ENCODE measurements around the gene TUBA4A.
A peak's percentile ranks its signal among the peaks of the same experiment; 100 is the strongest.

The TUBA4A gene

DNA sequence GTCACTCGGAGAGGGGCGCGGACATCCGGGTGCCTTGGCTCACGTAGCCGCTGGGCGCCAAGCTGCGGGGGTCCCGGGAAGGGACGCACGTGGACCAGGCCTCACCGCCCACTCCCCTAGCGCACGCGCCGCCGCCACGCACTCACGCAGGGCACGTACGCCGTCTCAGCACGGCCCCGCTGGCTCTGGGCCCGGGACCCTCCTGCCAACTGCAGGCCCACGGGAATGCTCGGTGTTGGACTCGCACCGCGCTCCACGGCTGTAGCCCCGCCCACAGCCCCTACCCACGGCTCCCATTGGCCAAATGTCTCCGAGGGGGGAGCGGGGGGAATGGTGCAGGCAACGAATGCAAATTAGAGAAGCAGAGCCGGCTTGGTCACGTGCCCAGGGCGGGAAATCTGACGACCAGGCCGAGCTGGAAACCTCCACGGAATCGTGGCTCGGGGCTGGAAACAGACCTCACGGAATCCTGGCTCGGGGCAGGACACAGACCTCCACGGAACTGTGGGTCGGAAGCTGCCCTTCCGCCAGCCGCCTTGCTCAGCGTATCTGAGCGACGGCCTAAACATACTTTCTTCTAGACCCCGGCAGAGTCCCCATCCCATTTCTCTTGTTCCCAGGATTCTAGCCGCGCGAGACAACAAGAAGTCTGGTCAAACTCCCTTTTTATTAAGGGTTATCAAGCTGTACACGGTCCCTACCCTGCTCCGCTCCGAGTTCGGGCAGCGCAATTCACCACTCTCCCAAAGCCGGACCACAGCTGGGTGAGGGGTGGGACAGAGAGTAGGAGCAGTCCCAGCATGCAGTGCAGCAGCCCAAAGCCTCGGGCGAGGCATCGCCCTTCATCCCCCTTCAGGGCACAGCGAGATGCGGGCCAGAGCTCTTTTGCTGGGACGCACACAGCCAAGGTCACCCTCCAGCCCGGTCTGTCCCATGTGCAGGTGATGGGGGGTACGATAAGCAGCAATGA is 34.7 kb downstream of the TUBA4A start, which contains the start of gene ABCB6:
ABCB6 (minus strand) TSS at position 227 of the 970 bp plus-strand sequence. CDS start 285 bp downstream, outside the sequence.
- H3K4me3 ChIP-seq (ENCODE audit: low read depth, low read length) = peak within 1 kb of the TSS; percentile 61

DNA sequence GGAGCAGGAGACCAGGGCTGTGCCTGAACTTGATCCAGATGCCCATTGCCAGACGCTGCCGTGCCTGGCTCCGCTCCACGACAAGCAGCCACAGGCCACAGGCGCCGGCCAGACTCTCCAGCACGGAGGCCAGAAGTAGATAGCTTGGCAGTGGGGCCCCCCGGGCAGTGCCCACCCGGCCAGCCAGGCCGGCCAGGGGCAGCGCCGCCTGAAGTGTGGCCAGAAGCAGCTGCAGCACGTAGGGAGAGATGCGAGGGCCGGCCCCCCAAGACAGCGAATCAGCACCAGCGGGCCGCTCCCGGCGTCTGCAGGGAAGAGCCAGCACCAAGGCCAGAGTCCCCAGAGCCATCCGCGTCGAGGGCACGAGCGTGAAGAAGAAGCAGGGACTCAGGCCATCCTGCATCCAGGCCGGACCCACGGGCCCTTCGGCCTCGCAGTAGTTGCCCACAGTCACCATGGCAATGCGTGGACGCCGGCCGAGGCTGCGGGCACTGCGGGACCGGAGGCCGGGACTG is 35.4 kb downstream of the TUBA4A start:
- H3K4me3 ChIP-seq (ENCODE audit: low read depth, low read length) = peak overlapping the region; percentile 61
- peak; percentile 45 for DNase-seq (ENCODE audit: low read depth)

More for the DNA sequence above, 34.7 kb downstream of the TUBA4A start, which contains the start of gene ABCB6:
- peak; percentile 84 for DNase-seq (ENCODE audit: low read depth)

DNA sequence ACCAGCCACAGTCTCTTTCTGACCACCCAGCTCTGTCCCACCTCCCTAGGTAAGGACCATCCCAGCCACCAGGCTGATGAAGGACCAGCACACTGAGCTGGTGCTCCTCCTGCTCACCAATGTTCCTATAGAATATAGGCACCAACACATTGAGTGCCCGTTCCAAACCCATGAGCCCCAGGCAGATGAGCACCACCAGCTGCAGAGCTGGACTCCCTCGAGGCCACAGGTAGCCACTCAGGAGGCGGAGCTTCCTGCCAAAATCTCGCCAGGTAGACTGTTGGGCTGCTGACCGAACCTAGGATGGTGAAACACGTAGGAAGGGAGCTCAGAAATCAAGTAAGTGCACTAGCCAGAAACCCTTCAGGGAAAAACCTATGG is 37.2 kb downstream of the TUBA4A start:
- no peak for DNase-seq (ENCODE audit: low read depth)

DNA sequence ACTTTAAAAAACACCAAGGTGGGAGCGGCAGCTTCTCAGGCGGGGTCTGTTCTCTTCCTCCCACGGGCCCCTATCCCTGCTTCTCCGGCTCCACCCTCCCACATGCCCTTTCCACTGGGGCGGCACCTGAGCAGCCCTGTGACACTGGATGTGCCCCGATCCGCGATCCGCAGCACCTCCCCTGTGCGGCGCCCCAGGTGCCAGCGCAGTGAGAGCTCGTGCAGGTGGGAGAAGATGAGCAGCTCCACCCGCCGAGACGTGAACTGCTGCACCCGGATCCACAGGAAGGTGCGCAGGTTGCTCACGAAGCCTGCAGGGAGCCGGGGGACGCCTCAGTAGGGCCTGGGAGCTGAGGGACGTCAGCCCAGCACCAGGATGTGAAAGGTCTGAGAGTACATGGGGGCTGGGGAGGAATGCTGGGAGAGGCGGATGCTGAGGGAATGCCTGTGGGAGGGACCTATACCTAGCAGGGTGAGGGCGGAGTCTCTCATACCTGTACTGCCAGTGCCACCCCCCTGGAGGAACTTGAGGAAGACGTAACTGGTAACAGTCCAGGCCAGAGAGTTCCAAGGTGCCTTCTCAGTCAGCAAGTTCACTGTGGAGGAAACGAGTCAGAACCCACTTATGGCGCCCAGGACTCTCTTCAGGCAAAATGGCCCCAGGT is 37.7 kb downstream of the TUBA4A start:
- no peak for DNase-seq (ENCODE audit: low read depth)
- no peak overlapping the region for H3K4me3 ChIP-seq (ENCODE audit: low read depth, low read length)

More for the DNA sequence above, 37.2 kb downstream of the TUBA4A start:
- no peak overlapping the region for H3K4me3 ChIP-seq (ENCODE audit: low read depth, low read length)

DNA sequence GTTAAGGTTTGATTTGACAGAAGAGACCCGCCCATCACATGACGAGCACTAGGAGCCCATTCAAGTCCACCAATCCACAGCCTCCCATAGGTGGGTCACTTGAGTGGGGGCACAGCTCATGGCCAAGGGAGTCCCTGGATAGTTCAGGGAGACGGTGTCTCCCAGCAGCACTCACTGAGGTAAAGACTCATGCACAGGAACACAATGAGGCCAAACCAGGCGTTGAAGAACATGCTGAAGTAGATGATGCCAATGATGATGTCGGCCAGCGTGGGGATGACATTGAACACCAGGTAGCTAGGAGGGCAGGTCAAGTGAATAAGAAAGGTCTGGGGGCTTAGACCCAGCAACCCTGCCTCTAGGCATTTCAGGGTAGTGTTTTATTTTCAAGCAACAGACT is 38.9 kb downstream of the TUBA4A start:
- DNase-seq (ENCODE audit: low read depth) = no peak
- no peak overlapping the region for H3K4me3 ChIP-seq (ENCODE audit: low read depth, low read length)

DNA sequence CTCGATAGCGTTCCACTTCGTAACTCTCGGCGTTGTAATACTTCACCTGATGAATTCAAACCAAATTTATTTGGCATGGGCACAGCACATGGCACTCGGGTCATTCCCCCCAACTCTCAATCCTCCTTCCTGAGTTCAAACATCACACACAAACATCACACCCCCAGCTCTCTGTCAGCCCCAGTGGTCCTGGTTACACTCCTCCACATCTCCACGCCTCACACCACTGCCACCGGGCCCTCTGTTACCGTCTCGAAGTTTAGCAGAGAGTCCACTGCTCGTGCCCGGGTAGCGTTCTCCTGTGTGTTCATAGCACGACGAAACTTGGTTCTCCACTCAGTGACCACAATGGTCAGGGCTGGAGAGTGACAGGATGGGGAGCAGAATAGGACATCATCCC is 39.6 kb downstream of the TUBA4A start:
- DNase-seq (ENCODE audit: low read depth) = no peak
- H3K4me3 ChIP-seq (ENCODE audit: low read depth, low read length) = no peak overlapping the region

DNA sequence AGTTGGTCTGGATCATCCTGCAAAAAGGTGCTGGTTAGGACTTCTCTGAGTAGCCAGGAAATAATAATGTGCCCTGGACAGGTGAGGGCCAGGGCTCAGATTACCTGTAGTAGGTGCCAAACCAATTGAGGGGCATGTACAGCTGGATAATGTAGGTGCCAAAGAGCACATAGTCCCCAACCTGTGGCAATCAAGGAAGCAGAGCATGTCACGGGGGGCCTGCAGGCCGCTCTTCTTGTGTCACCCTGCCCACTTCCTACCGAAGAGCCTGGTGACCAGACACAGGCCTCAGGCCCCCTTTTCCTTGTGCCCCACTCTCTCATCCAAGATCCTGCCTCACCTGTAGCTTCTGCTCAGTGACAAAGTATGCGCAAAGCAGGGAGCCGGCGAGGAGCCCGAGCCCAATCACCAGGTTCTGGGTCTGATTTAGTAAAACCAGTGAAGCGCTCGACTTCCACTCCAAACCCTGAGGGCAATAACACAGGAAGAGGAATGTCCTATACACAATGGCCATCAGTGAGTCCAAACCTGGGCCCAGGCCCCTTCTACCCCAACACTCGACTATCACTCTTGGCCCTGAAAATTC is 40.1 kb downstream of the TUBA4A start:
- H3K4me3 ChIP-seq (ENCODE audit: low read depth, low read length) = no peak overlapping the region
- no peak for DNase-seq (ENCODE audit: low read depth)

DNA sequence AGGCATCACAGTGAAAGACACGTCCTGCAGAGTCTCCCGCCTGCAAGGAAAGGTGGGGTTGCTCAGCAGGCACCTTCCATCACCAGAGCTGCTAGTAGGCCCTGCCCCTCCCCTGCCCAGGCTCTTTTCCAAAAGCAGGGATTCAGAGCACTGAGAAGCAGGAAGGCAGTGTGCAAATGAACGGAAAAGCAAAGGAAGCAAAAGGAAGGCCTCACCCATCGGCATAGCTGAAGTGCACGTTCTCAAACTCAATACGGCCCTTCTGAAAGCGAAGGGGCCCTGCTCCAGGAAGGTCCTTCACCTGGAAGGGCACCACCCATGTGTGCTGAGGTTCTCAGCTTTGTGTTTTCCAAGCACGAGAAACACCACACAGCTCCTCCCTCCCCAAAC is 40.7 kb downstream of the TUBA4A start:
- no peak for DNase-seq (ENCODE audit: low read depth)
- no peak overlapping the region for H3K4me3 ChIP-seq (ENCODE audit: low read depth, low read length)

DNA sequence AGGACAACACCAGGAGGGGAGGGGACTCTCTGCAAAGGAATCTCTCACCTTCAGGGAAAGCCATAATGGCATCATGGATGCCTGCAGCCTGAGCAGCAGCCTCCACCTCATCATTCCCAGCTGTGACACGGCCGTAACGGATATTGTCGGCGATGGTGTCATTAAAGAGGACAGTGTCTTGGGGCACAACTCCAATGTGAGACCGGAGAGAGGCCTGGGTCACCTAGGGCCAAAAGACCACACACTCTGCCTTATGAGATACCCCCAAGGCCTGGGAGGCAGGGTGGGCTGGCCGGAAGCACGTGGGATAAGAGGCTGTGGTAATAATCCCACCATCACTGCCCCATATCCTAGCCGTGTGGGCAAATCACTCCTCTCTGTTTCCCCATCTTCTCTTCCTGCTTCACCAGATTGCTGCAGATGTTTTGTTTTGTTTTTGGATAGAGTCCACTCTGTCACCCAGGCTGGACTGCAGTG is 42.8 kb downstream of the TUBA4A start:
- no peak overlapping the region for H3K4me3 ChIP-seq (ENCODE audit: low read depth, low read length)
- no peak for DNase-seq (ENCODE audit: low read depth)

DNA sequence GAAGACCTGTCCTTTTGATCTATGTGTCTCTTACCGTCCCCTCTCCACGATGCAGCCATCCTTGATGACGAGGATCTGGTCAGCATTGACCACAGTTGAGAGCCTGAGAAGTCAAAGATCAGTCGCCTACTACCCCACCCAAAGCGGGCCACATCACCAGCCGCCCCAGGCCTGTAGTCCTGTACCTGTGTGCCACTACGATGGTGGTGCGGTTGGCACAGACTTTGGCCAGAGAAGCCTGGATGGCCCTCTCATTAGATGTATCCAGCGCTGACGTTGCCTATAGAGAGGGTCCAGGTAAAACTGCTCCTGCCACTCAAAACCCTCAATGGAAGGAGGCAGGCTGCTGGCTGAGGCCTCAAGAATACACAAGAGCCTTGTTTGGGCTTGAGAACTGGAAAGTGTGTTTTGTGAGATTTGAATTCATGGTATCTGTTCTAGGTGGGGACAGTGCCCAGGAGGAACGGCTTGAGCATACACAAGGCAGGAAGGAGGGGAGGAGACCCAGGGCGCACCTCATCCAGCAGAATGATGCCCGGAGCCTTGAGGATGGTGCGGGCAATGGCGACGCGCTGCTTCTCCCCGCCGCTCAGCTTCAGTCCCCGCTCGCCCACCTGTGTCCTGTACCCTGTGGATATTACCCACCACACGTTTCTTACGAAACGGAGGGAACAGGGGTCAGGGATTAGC is 43.4 kb downstream of the TUBA4A start:
- H3K4me3 ChIP-seq (ENCODE audit: low read depth, low read length) = no peak overlapping the region
- DNase-seq (ENCODE audit: low read depth) = no peak

DNA sequence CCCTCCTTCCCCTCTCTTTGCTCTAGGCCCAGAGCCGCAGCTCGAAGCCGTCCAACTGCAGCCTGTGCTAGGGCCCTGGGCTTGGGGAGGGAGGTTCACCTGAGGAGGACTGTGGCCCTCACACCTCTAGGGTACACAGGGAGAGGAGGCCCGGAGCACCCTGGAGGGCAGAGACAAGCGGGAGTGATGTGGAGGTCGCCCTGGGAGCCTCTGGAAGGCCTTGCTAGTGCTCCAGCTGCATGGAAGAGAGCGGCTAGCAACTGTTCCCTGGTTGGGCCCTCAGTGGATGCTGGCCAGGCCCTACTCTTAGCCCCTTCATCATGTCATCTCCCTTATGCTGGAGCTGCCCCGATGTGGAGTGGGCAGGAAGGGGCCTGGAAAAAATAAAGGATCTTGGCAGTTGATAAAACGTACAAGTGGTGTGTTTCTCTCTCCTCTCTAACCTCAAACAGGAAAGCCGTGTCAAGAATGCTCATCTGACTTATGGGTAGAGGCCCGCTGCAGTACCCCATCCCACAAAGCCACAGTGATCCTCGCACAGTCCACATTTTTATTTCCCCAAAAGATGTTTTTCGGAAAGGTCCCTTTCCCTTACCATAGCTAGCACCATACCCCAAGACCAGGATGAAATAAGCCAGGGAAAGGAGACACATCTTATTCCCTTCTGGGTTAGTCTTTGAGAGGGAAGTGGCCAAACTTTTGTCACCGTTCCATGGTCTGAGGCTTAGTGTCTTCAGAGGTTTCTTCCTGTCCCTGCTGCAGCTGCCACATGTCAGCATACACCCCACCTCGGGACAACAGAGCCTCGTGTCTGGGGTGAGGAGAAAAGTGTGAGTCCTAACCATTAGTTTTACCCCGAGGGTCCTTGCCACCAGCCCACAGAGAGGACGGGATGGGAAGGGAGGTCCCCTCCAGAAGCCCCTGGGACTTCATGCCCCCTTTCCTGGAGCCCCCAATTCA is 44.2 kb downstream of the TUBA4A start:
- no peak overlapping the region for H3K4me3 ChIP-seq (ENCODE audit: low read depth, low read length)
- DNase-seq (ENCODE audit: low read depth) = no peak

DNA sequence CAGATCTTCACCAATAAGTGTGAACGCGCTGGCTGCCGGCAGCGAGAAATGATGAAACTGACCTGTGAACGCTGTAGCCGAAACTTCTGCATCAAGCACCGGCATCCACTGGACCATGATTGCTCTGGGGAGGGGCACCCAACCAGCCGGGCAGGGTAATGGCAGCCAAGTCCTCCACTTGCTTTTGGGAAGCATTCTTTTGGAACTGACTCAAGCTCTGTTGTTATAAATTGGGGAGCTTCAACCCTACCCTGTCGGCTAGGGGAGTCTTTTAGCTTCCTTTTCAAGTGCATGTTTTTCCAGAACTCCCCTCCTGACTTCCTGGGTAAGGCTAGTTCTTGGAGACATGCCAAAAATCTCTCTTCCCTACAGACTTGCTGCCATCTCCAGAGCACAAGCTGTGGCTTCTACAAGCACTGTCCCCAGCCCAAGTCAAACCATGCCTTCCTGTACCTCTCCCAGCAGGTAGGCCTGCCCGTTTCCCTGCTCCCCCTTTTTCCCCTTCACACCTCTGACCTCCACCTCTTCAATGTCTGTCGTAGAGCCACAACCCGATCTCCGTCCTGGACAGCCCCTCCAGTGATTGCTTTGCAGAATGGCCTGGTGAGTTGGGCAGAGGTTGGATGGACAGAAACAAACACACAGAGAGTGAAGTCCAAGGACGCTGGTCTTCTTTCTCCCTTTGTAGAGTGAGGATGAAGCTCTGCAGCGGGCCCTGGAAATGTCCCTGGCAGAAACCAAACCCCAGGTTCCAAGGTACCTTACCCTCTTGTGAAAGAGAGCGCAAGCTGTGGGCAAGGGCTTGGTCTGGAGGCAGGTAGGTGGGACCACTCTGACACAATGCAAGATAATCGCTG is 45.6 kb downstream of the TUBA4A start:
- DNase-seq (ENCODE audit: low read depth) = no peak
- peak overlapping the region; percentile 64 for H3K4me3 ChIP-seq (ENCODE audit: low read depth, low read length)

DNA sequence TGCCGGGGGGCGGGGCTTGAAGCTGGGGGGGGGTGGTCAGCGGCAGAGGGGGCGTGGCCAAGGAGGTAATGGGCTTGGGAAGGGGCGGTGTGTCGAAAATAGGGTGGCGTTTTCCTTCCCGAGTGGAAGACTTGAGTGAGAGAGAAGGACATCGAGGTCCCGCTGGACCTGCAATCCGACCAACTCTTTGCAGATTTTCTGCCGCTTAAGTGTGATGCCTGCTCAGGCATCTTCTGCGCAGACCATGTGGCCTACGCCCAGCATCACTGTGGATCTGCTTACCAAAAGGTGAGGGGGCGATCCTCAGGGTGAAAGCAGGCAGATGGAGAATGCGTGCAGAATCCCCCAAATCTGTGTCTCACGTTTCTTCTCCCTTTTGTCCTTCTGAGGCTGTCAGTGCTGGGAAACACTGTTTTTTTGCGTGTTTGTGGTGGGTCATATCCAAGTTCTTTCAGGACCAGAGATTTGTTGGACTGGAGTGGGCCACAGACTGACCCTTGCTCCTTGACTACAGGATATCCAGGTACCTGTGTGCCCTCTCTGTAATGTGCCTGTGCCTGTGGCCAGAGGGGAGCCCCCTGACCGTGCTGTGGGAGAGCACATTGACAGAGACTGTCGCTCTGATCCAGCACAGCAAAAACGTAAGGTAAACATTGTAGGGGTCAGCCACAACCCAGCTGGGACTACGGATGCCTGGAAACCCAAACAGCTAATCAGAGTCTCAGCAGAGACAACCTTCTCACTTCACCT is 46.4 kb downstream of the TUBA4A start:
- H3K4me3 ChIP-seq (ENCODE audit: low read depth, low read length) = peak overlapping the region; percentile 64

DNA sequence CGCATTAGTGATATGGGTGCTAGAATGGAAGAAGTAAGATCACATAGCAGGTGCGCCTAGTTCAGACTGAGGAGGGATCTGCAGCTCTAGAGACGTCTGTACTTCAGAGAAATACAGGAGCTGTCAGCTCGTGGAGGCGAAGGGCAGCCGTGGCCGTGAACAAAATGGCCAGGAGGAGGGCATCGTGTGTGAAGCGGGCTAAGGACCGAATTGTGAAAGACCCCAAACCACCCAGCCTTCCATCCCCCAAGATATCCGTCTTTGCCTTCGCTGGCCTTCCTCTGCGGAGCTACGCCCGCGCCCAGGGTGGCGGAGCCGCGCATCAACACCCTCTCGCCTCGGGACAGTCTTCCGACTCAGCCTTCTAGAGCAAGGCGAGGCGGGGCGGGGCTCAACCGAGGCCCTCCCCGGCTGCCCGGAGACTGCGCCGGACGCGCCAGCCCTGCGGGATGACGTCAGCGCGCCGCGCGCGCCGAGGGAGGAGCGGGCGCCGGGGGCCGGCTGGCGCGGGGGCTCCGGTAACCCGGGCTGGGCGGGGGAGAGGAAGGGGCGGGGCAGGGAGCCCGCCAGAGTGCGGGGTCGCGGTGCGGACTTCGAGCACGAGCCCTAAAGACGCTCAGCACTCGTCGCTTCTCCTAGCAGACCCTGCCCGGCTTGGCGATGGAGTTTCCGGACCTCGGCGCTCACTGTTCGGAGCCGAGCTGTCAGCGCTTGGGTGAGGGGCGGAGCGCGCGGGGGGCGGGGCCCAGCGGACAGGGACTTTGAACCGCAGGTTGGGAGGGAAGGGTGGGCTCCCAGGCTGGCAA is 47.2 kb downstream of the TUBA4A start, which contains the start of gene ZFAND2B:
ZFAND2B (plus strand) TSS at position 455 of the 806 bp plus-strand sequence; CDS start at position 661, 206 bp downstream.
- DNase-seq (ENCODE audit: low read depth) = peak; percentile 67
- peak within 1 kb of the TSS; percentile 64 for H3K4me3 ChIP-seq (ENCODE audit: low read depth, low read length)

More for the DNA sequence above, 46.4 kb downstream of the TUBA4A start:
- DNase-seq (ENCODE audit: low read depth) = no peak

DNA sequence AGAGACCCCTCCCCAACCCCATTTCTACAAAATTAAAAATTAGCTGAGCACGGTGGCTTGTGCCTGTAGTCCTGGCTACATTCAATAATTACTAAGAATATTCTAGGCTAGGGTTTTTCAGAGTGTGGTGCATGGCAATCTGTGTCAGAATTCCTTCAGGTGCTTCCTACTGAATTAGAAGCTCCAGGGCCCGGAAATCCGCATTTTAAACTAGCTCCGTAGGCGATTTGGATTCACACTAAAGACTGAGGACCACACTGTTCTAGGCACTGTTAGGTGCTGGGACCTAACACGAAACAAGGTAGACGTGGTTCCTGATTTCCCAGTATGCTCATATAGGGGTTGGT is 47.8 kb downstream of the TUBA4A start:
- peak overlapping the region; percentile 64 for H3K4me3 ChIP-seq (ENCODE audit: low read depth, low read length)
- DNase-seq (ENCODE audit: low read depth) = no peak

DNA sequence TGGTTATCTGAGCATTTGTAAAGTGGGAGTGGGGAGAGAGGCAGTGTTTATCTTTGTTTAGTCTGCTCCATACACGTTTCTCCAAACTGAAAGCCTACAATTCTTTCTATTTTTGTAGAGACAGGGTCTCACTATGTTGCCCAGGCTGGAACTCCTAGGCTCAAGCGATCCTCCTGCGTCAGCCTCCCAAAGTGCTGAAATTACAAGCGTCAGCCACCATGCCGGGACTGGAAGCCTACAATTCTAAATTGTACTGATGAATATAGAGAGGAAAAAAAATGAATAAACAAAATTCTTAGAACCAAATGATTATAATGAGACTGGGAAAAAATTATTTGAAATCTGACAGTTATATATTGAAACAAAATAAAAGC is 48.6 kb downstream of the TUBA4A start:
- H3K4me3 ChIP-seq (ENCODE audit: low read depth, low read length) = no peak overlapping the region
- no peak for DNase-seq (ENCODE audit: low read depth)
